DND-41 (cell line): Measurements from ENCODE around the gene NOVA1.

Experiments
- ATAC-seq: fragments of 200-7000 bp; cut with Tn5 transposase; 3 replicates; pipeline ENCODE4 v1.9.1; 2021; ENCODE audit warnings: low read depth; ENCODE audit not compliant: insufficient read depth
- DNase-seq: peaks from one replicate; pipeline ENCODE4 v3.0.0-alpha.2; 2020
- H2AFZ ChIP-seq: 2 replicates; pipeline ENCODE4 v1.6.0; 2012; ENCODE audit warnings: low read depth, low read length
- H3K27ac ChIP-seq: 2 replicates; pipeline ENCODE4 v1.5.1; 2012; ENCODE audit warnings: low read length, inconsistent platforms
- H3K27me3 ChIP-seq: fragments of 200-600 bp; sonication (generic); 2 replicates; pipeline ENCODE4 v1.6.0; 2012; ENCODE audit warnings: low read length, mild to moderate bottlenecking, inconsistent platforms; ENCODE audit not compliant: insufficient read depth, poor library complexity
- H3K36me3 ChIP-seq: 2 replicates; pipeline ENCODE4 v1.5.1; 2012; ENCODE audit warnings: low read length, inconsistent platforms; ENCODE audit not compliant: insufficient read depth
- H3K4me1 ChIP-seq: 2 replicates; pipeline ENCODE4 v1.5.1; 2012; ENCODE audit warnings: mild to moderate bottlenecking, low read length; ENCODE audit not compliant: insufficient read depth
- H3K4me2 ChIP-seq: 2 replicates; pipeline ENCODE4 v1.6.0; 2012; ENCODE audit warnings: mild to moderate bottlenecking, moderate library complexity, low read length, inconsistent platforms; ENCODE audit not compliant: insufficient read depth
- H3K4me3 ChIP-seq, 2 experiments: fragments of 200-600 bp in 1 of 2; shearing (Covaris generic) in 1 of 2; 2 replicates each; pipeline ENCODE4 v1.5.1; 2012 to 2016; ENCODE audit warnings: inconsistent platforms in 2 of 2, low read length in 2 of 2, mild to moderate bottlenecking in 2 of 2, low read depth in 1 of 2, moderate library complexity in 1 of 2
- H3K79me2 ChIP-seq: 2 replicates; pipeline ENCODE4 v1.6.0; 2012; ENCODE audit warnings: low read length, inconsistent platforms; ENCODE audit not compliant: insufficient read depth
- H3K9ac ChIP-seq: 2 replicates; pipeline ENCODE4 v1.6.0; 2012; ENCODE audit warnings: low read depth, mild to moderate bottlenecking, inconsistent platforms, low read length, moderate library complexity
- H3K9me3 ChIP-seq: 2 replicates; pipeline ENCODE4 v1.5.1; 2012; ENCODE audit warnings: low read length, moderate library complexity, mild to moderate bottlenecking, inconsistent platforms; ENCODE audit not compliant: insufficient read depth, severe bottlenecking
- H4K20me1 ChIP-seq: 2 replicates; pipeline ENCODE4 v1.6.0; 2012; ENCODE audit warnings: low read length; ENCODE audit not compliant: insufficient read depth
- CTCF ChIP-seq: IDR thresholded peaks from 2 replicates; pipeline ENCODE4 v1.5.1; 2012; ENCODE audit warnings: borderline replicate concordance, low read length, moderate library complexity, mild to moderate bottlenecking; ENCODE audit not compliant: poor library complexity, severe bottlenecking; ENCODE audit errors: extremely low read depth
- EZH2 ChIP-seq: IDR thresholded peaks from 3 replicates; pipeline ENCODE4 v1.6.1; 2012; ENCODE audit warnings: borderline replicate concordance, low read depth, mild to moderate bottlenecking, moderate library complexity, low read length, inconsistent platforms; ENCODE audit not compliant: severe bottlenecking

NOVA1 gene

GRCh38 chr14:26466862-26467261 is 131.0 kb downstream of the NOVA1 start:
- Histone ChIP-seq H3K27ac (no peak overlapping the region), H4K20me1 (no peaks in the 10 kb centered on the region), H3K4me1 (no peaks in the 10 kb centered on the region), H2AFZ (no peak overlapping the region), H3K4me3 (no peak overlapping the region), H3K79me2 (no peaks in the 10 kb centered on the region), H3K27me3 (no peaks in the 10 kb centered on the region), H3K4me2 (no peak overlapping the region), H3K9me3 (no peaks in the 10 kb centered on the region), H3K9ac (no peak overlapping the region), H3K36me3 (no peaks in the 10 kb centered on the region)
- ATAC-seq, result no peak
- DNase-seq, result no peak
- TF ChIP-seq EZH2 (no peak), CTCF (no peak)

- no peaks in the 10 kb centered on the region for H3K27me3 ChIP-seq
- no peaks in the 10 kb centered on the region for H3K36me3 ChIP-seq
- ATAC-seq (no peak), DNase-seq (no peak)
- no peaks in the 10 kb centered on the region for H3K79me2 ChIP-seq
- H4K20me1 ChIP-seq, result no peaks in the 10 kb centered on the region
- no peak overlapping the region for H2AFZ ChIP-seq
- TF ChIP-seq EZH2, result no peak
- no peak for TF ChIP-seq CTCF
- H3K4me3 ChIP-seq, result no peak overlapping the region
- no peaks in the 10 kb centered on the region for H3K4me1 ChIP-seq
- H3K9ac ChIP-seq, result no peak overlapping the region
- no peak overlapping the region for H3K27ac ChIP-seq
- H3K4me2 ChIP-seq, result no peak overlapping the region
- H3K9me3 ChIP-seq, result no peaks in the 10 kb centered on the region
Measured at GRCh38 chr14:26463136-26463535, 134.7 kb downstream of the NOVA1 start.

- DNase-seq (no peak), ATAC-seq (no peak)
- Histone ChIP-seq H4K20me1 (no peaks in the 10 kb centered on the region), H3K27ac (no peak overlapping the region), H3K27me3 (no peaks in the 10 kb centered on the region), H3K9ac (no peak overlapping the region), H3K4me2 (no peak overlapping the region), H3K9me3 (no peaks in the 10 kb centered on the region), H3K4me3 (no peak overlapping the region), H3K79me2 (no peaks in the 10 kb centered on the region), H3K36me3 (no peaks in the 10 kb centered on the region), H3K4me1 (no peaks in the 10 kb centered on the region), H2AFZ (no peak overlapping the region)
- TF ChIP-seq EZH2 (no peak), CTCF (no peak)
Measured at GRCh38 chr14:26454105-26454504, 143.7 kb downstream of the NOVA1 start.
